NB4 (cell line): Measurements from ENCODE around the gene RBM43.
"Not testable (repeated sequence)": the region's sequence is repeated elsewhere in the genome, so short reads cannot be mapped to it uniquely, and the experiment has no call there.

Source experiments
- CTCF ChIP-seq: IDR thresholded peaks from one replicate; pipeline ENCODE4 v1.5.1; 2012; ENCODE audit warnings: low read depth, low read length
- MYC ChIP-seq: IDR thresholded peaks from 2 replicates; pipeline ENCODE4 v1.6.1; 2011; ENCODE audit warnings: low read depth, low read length
- POLR2A ChIP-seq: IDR thresholded peaks from 2 replicates; pipeline ENCODE4 v1.6.1; 2011; ENCODE audit warnings: mild to moderate bottlenecking; ENCODE audit not compliant: insufficient read length; ENCODE audit errors: extremely low read depth
- TF ChIP-seq, protein P1 (sequence below): IDR thresholded peaks from 2 replicates; pipeline ENCODE4 v1.6.1; 2011; ENCODE audit warnings: low read depth, low read length

GRCh38 chr2:151310313-151310712, 48.6 kb upstream of the RBM43 start:
- TF ChIP-seq POLR2A, CTCF, MYC: not testable (repeated sequence)
- TF ChIP-seq, protein P1, sequence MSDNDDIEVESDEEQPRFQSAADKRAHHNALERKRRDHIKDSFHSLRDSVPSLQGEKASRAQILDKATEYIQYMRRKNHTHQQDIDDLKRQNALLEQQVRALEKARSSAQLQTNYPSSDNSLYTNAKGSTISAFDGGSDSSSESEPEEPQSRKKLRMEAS, result not testable (repeated sequence)
